K562 (cell line): ENCODE measurements around the gene ZNF627. TPM values are rescaled to one million over a fixed set of nuclear protein-coding genes. Genes with fewer than 3 reads are reported as not detected.

Experiments
- ATAC-seq: fragments of 200-7000 bp; cut with Tn5 transposase; 3 replicates; pipeline ENCODE4 v1.9.1; 2020; ENCODE audit warnings: moderate library complexity
- BruUV-seq: library from RNA; stranded (reverse); fragments of 400-500 nt; replicated peaks from 2 replicates; lab custom pipeline; 2021; lab: Mats Ljungman, UMichigan
- CTCF ChIA-PET: fragments of 300-600 bp; formaldehyde crosslinking; extraction: SDS; loops from one replicate; lab custom pipeline; 2021; ENCODE audit warnings: low intra/inter-chr PET ratio; lab: Yijun Ruan, JAX
- POLR2A ChIA-PET: fragments of 300-600, 350-650 bp; sonication (Branson Sonifier 250); formaldehyde crosslinking; extraction: SDS; loops from one replicate; lab custom pipeline; 2021; ENCODE audit warnings: antibody characterized with exemption, inconsistent platforms; lab: Yijun Ruan, JAX
- DNase-seq, 4 experiments: peaks; one replicate each; pipeline versions ENCODE4 v3.0.0 to v3.0.0-alpha.2; 2011 to 2018; ENCODE audit warnings: low spot score in 3 of 4, mixed read lengths in 3 of 4; ENCODE audit errors: extremely low read depth in 1 of 4
- FAIRE-seq: peaks from 2 replicates; lab custom pipeline; 2011; peaks lifted over from hg19 to GRCh38; lab: Jason Lieb, UNC
- H2AFZ ChIP-seq: 2 replicates; pipeline ENCODE4 v1.6.0; 2011; ENCODE audit warnings: low read depth, low read length, control low read depth, inconsistent platforms
- H3K27ac ChIP-seq: fragments of 200-600 bp; 3 replicates; pipeline ENCODE4 v1.8.0; 2011; ENCODE audit warnings: low read depth, mild to moderate bottlenecking, control low read depth, inconsistent platforms, low read length, moderate library complexity, mixed read lengths; ENCODE audit errors: extremely low read depth
- H3K27me3 ChIP-seq, 2 experiments: fragments of 300-600 bp in 1 of 2; 2 replicates in 1 of 2; 3 replicates in 1 of 2; pipeline versions ENCODE4 v1.6.0 to v1.8.0; 2011; ENCODE audit warnings: inconsistent platforms in 2 of 2, low read length in 2 of 2, mild to moderate bottlenecking in 1 of 2, mixed read lengths in 1 of 2, moderate library complexity in 1 of 2; ENCODE audit not compliant: control insufficient read depth in 2 of 2, insufficient read depth in 2 of 2
- H3K36me3 ChIP-seq: fragments of 300-600 bp; 3 replicates; pipeline ENCODE4 v1.8.0; 2011; ENCODE audit warnings: mild to moderate bottlenecking, low read length, inconsistent platforms; ENCODE audit not compliant: control insufficient read depth, insufficient read depth
- H3K4me1 ChIP-seq, 2 experiments: fragments of 200-600 bp in 1 of 2; replicated peaks in 1 of 2; 2 replicates in 1 of 2; 3 replicates in 1 of 2; pipeline versions ENCODE4 v1.5.1 to v1.8.0; 2011; ENCODE audit warnings: inconsistent platforms in 2 of 2, low read length in 2 of 2, mild to moderate bottlenecking in 1 of 2, mixed read lengths in 1 of 2, moderate library complexity in 1 of 2; ENCODE audit not compliant: control insufficient read depth in 2 of 2, insufficient read depth in 2 of 2
- H3K4me2 ChIP-seq: 2 replicates; pipeline ENCODE4 v1.6.1; 2011; ENCODE audit warnings: low read length, control low read depth, inconsistent platforms, mixed read lengths; ENCODE audit not compliant: insufficient read depth
- H3K4me3 ChIP-seq: fragments of 200-600 bp; sonication (generic), shearing (Covaris generic); 2 replicates; pipeline ENCODE4 v1.5.1; 2016; ENCODE audit warnings: control low read depth, inconsistent platforms
- H3K79me2 ChIP-seq: fragments of 200-600 bp; 3 replicates; pipeline ENCODE4 v1.8.0; 2011; ENCODE audit warnings: low read length, inconsistent platforms; ENCODE audit not compliant: control insufficient read depth, insufficient read depth
- H3K9ac ChIP-seq, 2 experiments: 2 replicates each; pipeline versions ENCODE4 v1.6.0 to v1.6.1; 2011; ENCODE audit warnings: low read depth in 2 of 2, low read length in 2 of 2, control low read depth in 1 of 2, inconsistent platforms in 1 of 2, mild to moderate bottlenecking in 1 of 2, mixed read lengths in 1 of 2; ENCODE audit not compliant: insufficient read depth in 1 of 2
- H3K9me1 ChIP-seq: one replicate; pipeline ENCODE4 v1.6.0; 2011; ENCODE audit warnings: inconsistent platforms, mild to moderate bottlenecking, low read length, moderate library complexity; ENCODE audit not compliant: control insufficient read depth, insufficient read depth
- H3K9me3 ChIP-seq: replicated peaks from 2 replicates; pipeline ENCODE4 v1.5.1; 2011; ENCODE audit warnings: low read depth, low read length, inconsistent platforms; ENCODE audit not compliant: control insufficient read depth, insufficient read depth
- H4K20me1 ChIP-seq: replicated peaks from 2 replicates; pipeline ENCODE4 v1.6.1; 2011; ENCODE audit warnings: low read length, inconsistent platforms, mixed read lengths; ENCODE audit not compliant: control insufficient read depth, insufficient read depth
- BACH1 ChIP-seq: fragments of 200-800 bp; sonication (Bioruptor generic); IDR thresholded peaks from 2 replicates; pipeline ENCODE4 v1.6.1; 2016; ENCODE audit warnings: missing genetic modification characterization, missing compliant biosample characterization
- C11orf30 ChIP-seq: fragments of 450-650 bp; IDR thresholded peaks from 2 replicates; pipeline ENCODE4 v1.6.1; 2016; ENCODE audit warnings: low read depth, mild to moderate bottlenecking
- CBFB ChIP-seq: sonication (generic); formaldehyde crosslinking; IDR thresholded peaks from 2 replicates; pipeline ENCODE4 v1.4.0; 2020; ENCODE audit warnings: mild to moderate bottlenecking, missing genetic modification reagents
- CEBPG ChIP-seq, 3 experiments: fragments of 200-800 bp in 1 of 3; sonication (Bioruptor generic) in 1 of 3; sonication (generic) in 1 of 3; formaldehyde crosslinking in 1 of 3; IDR thresholded peaks in 2 of 3; conservative IDR thresholded peaks in 1 of 3; 2 replicates each; pipeline versions ENCODE4 v1.6.1 to v1.8.0; 2016 to 2022; ENCODE audit warnings: missing compliant biosample characterization in 2 of 3, missing genetic modification characterization in 2 of 3, mild to moderate bottlenecking in 1 of 3, missing genetic modification reagents in 1 of 3
- HOXB6 ChIP-seq: fragments of 250-450 bp; sonication (Bioruptor Pico); IDR thresholded peaks from 2 replicates; pipeline ENCODE4 v1.5.1; 2022; ENCODE audit warnings: mild to moderate bottlenecking, borderline replicate concordance
- NKRF ChIP-seq: fragments of 450-650 bp; IDR thresholded peaks from 2 replicates; pipeline ENCODE4 v1.6.1; 2016; ENCODE audit warnings: borderline replicate concordance
- NONO ChIP-seq, 2 experiments: fragments of 200-400 bp in 1 of 2; fragments of 450-650 bp in 1 of 2; formaldehyde crosslinking in 1 of 2; IDR thresholded peaks; 2 replicates each; pipeline ENCODE4 v1.6.1; 2017; ENCODE audit warnings: low read depth in 2 of 2, mild to moderate bottlenecking in 2 of 2, moderate library complexity in 2 of 2, low read length in 1 of 2
- NR2C2 ChIP-seq, 2 experiments: fragments of 200-800 bp in 1 of 2; sonication (Bioruptor generic) in 1 of 2; sonication (generic) in 1 of 2; formaldehyde crosslinking in 1 of 2; IDR thresholded peaks; 2 replicates each; pipeline versions ENCODE4 v1.6.1 to v1.8.0; 2016 to 2022; ENCODE audit warnings: mild to moderate bottlenecking in 1 of 2, missing compliant biosample characterization in 1 of 2, missing genetic modification characterization in 1 of 2, missing genetic modification reagents in 1 of 2
- RBM39 ChIP-seq: fragments of 200-400 bp; formaldehyde crosslinking; optimal IDR thresholded peaks from 2 replicates; pipeline ENCODE3; 2018; ENCODE audit warnings: low read depth, low read length
- TEAD4 ChIP-seq, 2 experiments: sonication (generic) in 1 of 2; formaldehyde crosslinking in 1 of 2; IDR thresholded peaks; 2 replicates each; pipeline versions ENCODE4 v1.6.1 to v1.8.0; 2012 to 2022; ENCODE audit warnings: borderline replicate concordance in 1 of 2, inconsistent platforms in 1 of 2, low read length in 1 of 2, mild to moderate bottlenecking in 1 of 2, missing genetic modification reagents in 1 of 2
- ZNF175 ChIP-seq: fragments of 200-800 bp; sonication (Bioruptor generic); IDR thresholded peaks from 2 replicates; pipeline ENCODE4 v1.6.1; 2016; ENCODE audit warnings: low read depth, mild to moderate bottlenecking, missing genetic modification characterization, missing compliant biosample characterization
- ZNF316 ChIP-seq: fragments of 450-650 bp; IDR thresholded peaks from 2 replicates; pipeline ENCODE4 v1.6.1; 2016
- WGBS: fragments of 100-300 bp; shearing (Covaris generic); methylation state at CpG from one replicate; pipeline ENCODE4 v1.1.6; 2016; ENCODE audit warnings: low coverage, mixed read lengths; ENCODE audit not compliant: insufficient coverage; ENCODE audit errors: missing lambda C conversion rate; 5-methylcytosine and 5-hydroxymethylcytosine counted together
- in situ Hi-C: fragments of 300-500 bp; cut with MboI; formaldehyde crosslinking; loops from 4 replicates; pipeline ENCODE4 v1.15.0; 2018; ENCODE audit warnings: inconsistent platforms, mixed read lengths
- intact Hi-C: fragments of 100-400 bp; cut with micrococcal nuclease; formaldehyde crosslinking; loops from 2 replicates; pipeline ENCODE4 v1.14.2; 2022
- polyA plus RNA-seq, 8 experiments: library from polyadenylated mRNA; depleted of rRNA in 4 of 8; stranded (reverse) in 5 of 8; unstranded in 3 of 8; fragments of >200 nt; fragmentation: Nextera tagmentation in 2 of 8; fragmentation: Illumina TruSeq in 1 of 8; extraction: Ambion mirVana in 2 of 8; extraction: Trizol in 1 of 8; gene quantifications; 2 replicates each; pipeline versions ENCODE4 v1.2.1 to v1.2.3, GENCODE V29; 2011 to 2014; ENCODE audit warnings: inconsistent platforms in 1 of 8, missing spikeins in 1 of 8
- total RNA-seq, 7 experiments: library from RNA; depleted of rRNA in 6 of 7; stranded (reverse); fragments of >200 nt in 6 of 7; fragmentation: Illumina TruSeq in 2 of 7; extraction: Trizol in 2 of 7; gene quantifications; 2 replicates each; pipeline versions ENCODE4 v1.2.1 to v1.2.3, GENCODE V29; 2011 to 2021; ENCODE audit warnings: low replicate concordance in 1 of 7

ZNF627 gene
- total and polyA plus RNA-seq, 9 of the 15 experiments (the other 6 are each of a cell fraction or from before 2014, with no cell fraction given): 6.4 to 19.9 (median 10.6) TPM

- peaks cover 7 to 10% of the 10 kb centered on the region in 2 experiments for H3K4me1 ChIP-seq
- POLR2A ChIA-PET: no interaction called here
- H3K9me3 ChIP-seq: peaks cover 2% of the 10 kb centered on the region; the same call in 1 of the 2 replicates
- peaks cover 8% of the 10 kb centered on the region; the same call in 2 of the 3 replicates for H3K36me3 ChIP-seq
- no peak overlapping the region for H3K4me2 ChIP-seq
- ATAC-seq (no peak), DNase-seq (no peak), FAIRE-seq (no peak)
- intact Hi-C loops: no loop called here
- no peak overlapping the region for H3K27ac ChIP-seq
- BruUV-seq: no TSS peak
- no peak overlapping the region for H3K4me3 ChIP-seq
- 74% methylated on average over 4 of the region's 4 CpGs for WGBS
- CTCF ChIA-PET: no interaction called here
- no peak overlapping the region for H2AFZ ChIP-seq
- no peaks in the 10 kb centered on the region for H3K27me3 ChIP-seq
- peaks cover 19% of the 10 kb centered on the region for H3K79me2 ChIP-seq
- H3K9ac ChIP-seq: no peak overlapping the region
- TF ChIP-seq HOXB6 (CRISPR knock-in tag) (no peak), BACH1 (tag) (no peak), ZNF316 (peak; percentile 51), ZNF175 (CRISPR knock-in tag) (no peak), NONO (IDR thresholded peaks at IDR 0.05; ENCODE audit: low read depth in 2 of 2, low read length in 1 of 2) (no peak), C11orf30 (peak; percentile 47; the same call in 1 of the 2 replicates)
- TF ChIP-seq, all 486 proteins: peak for 2
- Histone ChIP-seq H4K20me1 (no peaks in the 10 kb centered on the region), H3K9me1 (no peaks in the 10 kb centered on the region)
- in situ Hi-C loops: no loop called here
Observed at GRCh38 chr19:11594084-11594483, 3.2 kb upstream of the ZNF627 start.

- 0 out of 2 replicates have a peak, but pooled peaks have one; percentile 20 for TF ChIP-seq CEBPG (CRISPR knock-in tag; IDR thresholded peaks at IDR 0.05)
- TF ChIP-seq CEBPG (tag; conservative IDR thresholded peaks at IDR 0.05 in 1 of 2, IDR thresholded peaks at IDR 0.05 in 1 of 2): no peak
- no peak for TF ChIP-seq CBFB (CRISPR knock-in tag)
- no peak for TF ChIP-seq NKRF
- TF ChIP-seq NR2C2 (CRISPR knock-in tag; IDR thresholded peaks at IDR 0.05): no peak
- no peak for TF ChIP-seq NR2C2 (tag; IDR thresholded peaks at IDR 0.05)
- TF ChIP-seq TEAD4 (IDR thresholded peaks at IDR 0.05; ENCODE audit: low read length): no peak
- TF ChIP-seq TEAD4 (CRISPR knock-in tag; IDR thresholded peaks at IDR 0.05; ENCODE audit: borderline replicate concordance): 0 out of 2 replicates have a peak, but pooled peaks have one; percentile 50
- TF ChIP-seq RBM39: no peak
- intact Hi-C loops: no loop called here
Observed at GRCh38 chr19:11596156-11596555, 1.1 kb upstream of the ZNF627 start.

More at GRCh38 chr19:11596156-11596555, 1.1 kb upstream of the ZNF627 start:
- Histone ChIP-seq H4K20me1 (no peaks in the 10 kb centered on the region), H3K4me2 (no peak overlapping the region), H3K79me2 (peaks cover 38% of the 10 kb centered on the region), H3K36me3 (peaks cover 18% of the 10 kb centered on the region), H3K9me3 (peaks cover 2% of the 10 kb centered on the region; the same call in 1 of the 2 replicates), H3K4me1 (peaks cover 7 to 15% of the 10 kb centered on the region in 2 experiments), H3K27me3 (no peaks in the 10 kb centered on the region), H3K9me1 (no peaks in the 10 kb centered on the region), H3K9ac (no peak overlapping the region; a peak in 1 of 4 replicates), H2AFZ (0 out of 2 replicates have a peak overlapping the region, but pooled peaks have one; percentile 83), H3K4me3 (no peak overlapping the region), H3K27ac (peak overlapping the region; percentile 54; the same call in 2 of the 3 replicates)
- POLR2A ChIA-PET: interaction anchor here (0.7 kb wide), 1 partner anchor 98 kb away, joined by 3 read pairs; no protein-coding TSS in a partner anchor
- FAIRE-seq (no peak), DNase-seq (no peak), ATAC-seq (no peak)
- CTCF ChIA-PET: no interaction called here
- in situ Hi-C loops: no loop called here
- over 99% methylated on average over 9 of the region's 10 CpGs for WGBS
- TSS peak; percentile 89 for BruUV-seq
